ENCODE data around the gene GARRE1. TPM values are rescaled to one million over a fixed set of nuclear protein-coding genes. Genes with fewer than 3 reads are reported as not detected.
"Not testable (repeated sequence)": the region's sequence is repeated elsewhere in the genome, so short reads cannot be mapped to it uniquely, and the experiment has no call there.

The GARRE1 gene
- total and polyA plus RNA-seq, 2 donors (not counting 3 experiments of a cell fraction or from before 2014, with no cell fraction given), result 39.2 to 46.8 TPM

DNA sequence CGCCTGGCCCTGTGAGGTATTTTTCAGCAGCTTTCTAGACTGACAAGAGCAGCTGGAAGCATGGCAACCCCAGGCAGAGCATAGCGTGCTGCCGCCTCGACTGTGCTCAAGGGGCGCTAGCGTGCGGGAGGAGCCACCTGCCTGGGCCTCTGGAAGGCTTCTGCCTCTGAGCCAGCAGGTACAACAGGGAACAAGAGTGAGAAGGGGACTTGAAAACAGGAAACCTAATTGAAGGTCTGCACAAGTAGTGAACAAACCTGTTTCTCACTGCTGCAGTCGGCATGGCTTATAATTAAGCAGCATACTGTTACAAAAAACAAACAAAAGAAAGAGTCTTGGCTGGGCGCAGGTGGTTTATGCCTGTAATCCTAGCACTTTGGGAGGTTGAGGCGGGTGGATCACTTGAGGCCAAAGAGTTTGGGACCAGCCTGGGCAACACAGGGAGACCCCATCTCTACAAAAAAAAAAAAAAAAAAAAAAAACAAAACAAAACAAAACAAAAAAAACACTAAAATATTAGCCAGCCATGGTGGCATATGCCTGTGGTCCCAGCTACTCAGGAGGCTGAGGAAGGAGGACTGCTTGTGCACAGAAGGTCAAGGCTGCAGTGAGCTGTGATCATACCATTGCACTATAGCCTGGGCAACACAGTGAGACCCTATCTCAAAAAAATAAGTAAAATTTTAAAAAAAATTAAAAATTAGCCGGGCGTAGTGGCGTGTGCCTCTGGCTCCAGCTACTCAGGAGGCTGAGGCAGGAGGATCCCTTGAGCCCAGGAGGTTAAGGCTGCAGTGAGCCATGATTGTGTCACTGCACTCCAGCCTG is 12.6 kb upstream of the GARRE1 start:
- no peaks in the 10 kb centered on the region for H3K36me3 ChIP-seq (ENCODE audit: control insufficient read depth in 2 of 2, extremely low read depth in 1 of 2, insufficient read depth in 2 of 2, low read length in 2 of 2)
- H3K4me2 ChIP-seq (ENCODE audit: insufficient read depth, low read length), result no peak overlapping the region
- BruUV-seq (replicated peaks), result no TSS peak
- H3K79me2 ChIP-seq (ENCODE audit: control insufficient read depth, insufficient read depth, low read length), result no peaks in the 10 kb centered on the region
- H3K4me3 ChIP-seq (replicated peaks in 1 of 3; ENCODE audit: insufficient read depth in 1 of 3, low read depth in 1 of 3, low read length in 3 of 3), result no peak overlapping the region
- H3K9ac ChIP-seq (replicated peaks; ENCODE audit: extremely low read depth, insufficient read depth, low read length), result no peak overlapping the region
- no peaks in the 10 kb centered on the region for H3K9me3 ChIP-seq (replicated peaks; ENCODE audit: control insufficient read depth, insufficient read depth, low read length)
- POLR2A ChIA-PET, result no interaction called here
- CTCF ChIA-PET, result interaction anchor here (0.7 kb wide), 1 partner anchor 9 kb away, joined by 3 read pairs; no protein-coding TSS in a partner anchor
- no peaks in the 10 kb centered on the region for H4K20me1 ChIP-seq (replicated peaks; ENCODE audit: control insufficient read depth, extremely low read depth, insufficient read depth, low read length)
- FAIRE-seq (no peak), DNase-seq (ENCODE audit: low read depth, low spot score) (no peak)
- intact Hi-C loops (cut with micrococcal nuclease), result no loop called here
- no peaks in the 10 kb centered on the region for H3K9me1 ChIP-seq (replicated peaks; ENCODE audit: control insufficient read depth, extremely low read depth, insufficient read depth, low read length)
- no peak for TF ChIP-seq EZH2 (IDR thresholded peaks at IDR 0.05; ENCODE audit: borderline replicate concordance, low read depth, low read length, severe bottlenecking)
- TF ChIP-seq CTCF (IDR thresholded peaks at IDR 0.05; ENCODE audit: extremely low read depth in 1 of 2, insufficient read depth in 1 of 2, low read depth in 1 of 2, low read length in 2 of 2), result peak; percentile 14 to 36
- H2AFZ ChIP-seq (ENCODE audit: low read depth, low read length), result no peak overlapping the region
- no peak overlapping the region for H3K27ac ChIP-seq (ENCODE audit: insufficient read depth, low read depth, low read length)
- dilution Hi-C loops (cut with MboI; ENCODE audit: extremely low pct_ligation_motif_present, low sequenced_read_pairs), result no loop called here
- H3K4me1 ChIP-seq (ENCODE audit: control insufficient read depth, extremely low read depth, insufficient read depth, low read length), result no peaks in the 10 kb centered on the region
- H3K27me3 ChIP-seq (ENCODE audit: control insufficient read depth in 2 of 2, insufficient read depth in 2 of 2, low read length in 2 of 2), result no peaks in the 10 kb centered on the region

DNA sequence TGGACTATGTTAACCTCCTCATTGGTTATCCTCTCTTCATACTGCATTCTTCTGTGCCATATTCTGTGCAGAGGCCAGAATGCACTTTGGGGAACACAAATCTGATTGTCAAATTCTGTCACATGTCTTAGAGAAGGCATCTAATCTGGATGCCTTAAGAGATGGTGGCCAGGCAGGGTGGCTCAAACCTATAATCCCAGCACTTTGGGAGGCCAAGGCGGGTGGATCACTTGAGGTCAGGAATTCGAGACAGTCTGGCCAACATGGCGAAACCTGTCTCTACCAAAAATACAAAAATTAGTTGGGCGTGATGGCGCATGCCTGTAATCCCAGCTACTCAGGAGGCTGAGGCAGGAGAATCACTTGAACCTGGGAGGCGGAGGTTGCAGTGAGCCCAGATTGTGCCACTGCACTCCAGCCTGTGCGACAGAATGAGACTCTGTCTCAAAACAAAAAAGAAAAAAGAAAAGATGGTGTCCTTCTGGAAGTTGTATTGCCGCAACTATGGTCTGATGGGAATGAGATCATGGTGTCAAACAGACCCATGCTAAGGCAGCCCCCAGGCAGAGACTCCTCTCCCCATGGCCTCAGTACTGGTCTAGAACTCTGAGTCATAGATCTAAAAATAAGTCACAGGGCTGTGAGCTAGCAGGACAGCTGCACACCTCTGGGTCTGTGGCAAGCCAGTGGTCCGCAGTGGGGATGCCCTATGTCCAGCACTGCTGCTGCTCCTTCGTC is 11.0 kb upstream of the GARRE1 start:
- H3K9me3 ChIP-seq (replicated peaks; ENCODE audit: control insufficient read depth, insufficient read depth, low read length); dilution Hi-C loops (cut with MboI; ENCODE audit: extremely low pct_ligation_motif_present, low sequenced_read_pairs); H2AFZ ChIP-seq (ENCODE audit: low read depth, low read length); intact Hi-C loops (cut with micrococcal nuclease); H3K4me2 ChIP-seq (ENCODE audit: insufficient read depth, low read length); H3K9me1 ChIP-seq (replicated peaks; ENCODE audit: control insufficient read depth, extremely low read depth, insufficient read depth, low read length); CTCF ChIA-PET; H3K36me3 ChIP-seq (ENCODE audit: control insufficient read depth in 2 of 2, extremely low read depth in 1 of 2, insufficient read depth in 2 of 2, low read length in 2 of 2); H3K9ac ChIP-seq (replicated peaks; ENCODE audit: extremely low read depth, insufficient read depth, low read length); H3K4me1 ChIP-seq (ENCODE audit: control insufficient read depth, extremely low read depth, insufficient read depth, low read length); H4K20me1 ChIP-seq (replicated peaks; ENCODE audit: control insufficient read depth, extremely low read depth, insufficient read depth, low read length); H3K79me2 ChIP-seq (ENCODE audit: control insufficient read depth, insufficient read depth, low read length); H3K27ac ChIP-seq (ENCODE audit: insufficient read depth, low read depth, low read length); H3K27me3 ChIP-seq (ENCODE audit: control insufficient read depth in 2 of 2, insufficient read depth in 2 of 2, low read length in 2 of 2); H3K4me3 ChIP-seq (replicated peaks in 1 of 3; ENCODE audit: insufficient read depth in 1 of 3, low read depth in 1 of 3, low read length in 3 of 3); DNase-seq (ENCODE audit: low read depth, low spot score); POLR2A ChIA-PET; BruUV-seq (replicated peaks): not testable (repeated sequence)
- FAIRE-seq, result peak; percentile 4
